Right renal pelvis (tissue), 4 donors: ENCODE measurements around the gene SERTAD3. TPM values are rescaled to one million over a fixed set of nuclear protein-coding genes. Genes with fewer than 3 reads are reported as not detected.
"Not testable (repeated sequence)": the region's sequence is repeated elsewhere in the genome, so short reads cannot be mapped to it uniquely, and the experiment has no call there.

Experiments used
- DNase-seq, 4 donors: peaks; one replicate each; pipeline ENCODE4 v3.0.0-alpha.2; 2013; ENCODE audit warnings: low read depth in 4 of 4, low spot score in 3 of 4, missing footprints in 1 of 4
- polyA plus RNA-seq, 4 donors: library from polyadenylated mRNA; unstranded; fragments of 120-200 nt; gene quantifications; one replicate each; pipeline ENCODE4 v1.2.1, GENCODE V29; 2013; ENCODE audit not compliant: insufficient read length in 4 of 4

Gene SERTAD3
- polyA plus RNA-seq, 4 donors = 35.5 to 41.4 (median 39.3) TPM

DNA sequence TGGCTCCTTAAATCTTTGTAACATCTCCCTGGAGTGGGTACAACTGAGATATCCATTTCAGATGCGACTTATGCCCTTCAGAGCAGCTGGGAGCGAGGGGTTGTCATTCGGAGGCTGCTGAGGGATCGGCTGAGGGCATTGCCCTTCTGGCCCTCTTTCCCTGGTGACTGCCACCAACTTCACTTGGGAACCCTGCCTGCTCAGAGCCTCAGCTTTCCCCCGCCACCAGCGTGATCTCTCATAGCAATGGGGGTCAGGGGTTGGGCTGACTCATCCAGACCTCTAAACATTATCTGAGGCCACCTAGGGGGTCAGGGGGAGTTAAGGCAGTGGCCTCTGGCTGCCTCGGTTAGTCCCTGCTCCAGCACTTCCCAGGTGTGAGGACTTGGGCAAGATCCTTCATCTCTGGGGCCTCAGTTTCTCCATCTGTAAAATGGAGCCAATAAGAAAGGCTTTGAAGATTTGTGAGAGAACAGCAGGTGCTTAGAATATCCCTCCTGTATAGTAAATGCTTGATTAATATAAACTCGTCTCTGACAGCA lies 32.1 kb downstream of the SERTAD3 start:
- DNase-seq = no peak

DNA sequence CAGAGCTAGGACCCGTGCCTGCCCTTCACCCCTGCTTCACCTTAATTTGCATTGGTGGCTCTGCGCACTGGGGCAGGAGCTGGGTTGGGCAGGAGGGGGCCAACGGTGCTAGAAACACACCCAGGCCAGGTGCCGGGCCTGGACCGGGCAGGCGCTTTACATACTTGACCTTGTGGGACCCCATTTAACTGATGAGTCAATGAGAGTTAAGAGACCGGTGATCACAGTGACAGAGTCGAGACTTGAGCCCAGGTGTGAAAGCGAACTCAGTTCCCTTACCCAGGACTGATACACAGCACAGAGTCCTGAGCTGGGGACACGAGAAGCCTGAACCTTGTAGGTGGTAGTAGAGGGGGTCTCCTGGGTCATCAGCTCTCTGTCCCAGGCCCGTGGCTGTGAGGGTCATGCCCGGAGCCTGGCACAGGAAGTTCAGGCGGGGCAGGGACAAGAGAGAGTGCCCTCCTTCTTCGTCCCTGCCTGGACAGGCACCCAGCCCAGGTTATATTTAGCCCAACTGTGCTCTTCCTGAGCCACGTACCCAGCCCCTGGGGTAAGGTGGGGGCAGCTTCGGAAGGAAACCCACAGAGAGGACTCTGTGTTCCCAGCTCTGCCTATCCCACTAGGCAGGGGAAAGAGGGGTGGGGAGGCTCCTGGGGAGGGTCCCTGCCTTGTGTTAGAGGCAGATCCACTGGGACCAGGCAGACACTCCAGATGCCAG lies 32.9 kb downstream of the SERTAD3 start:
- no peak for DNase-seq

GRCh38 chr19:40410030-40410389 lies 34.1 kb downstream of the SERTAD3 start:
- DNase-seq = no peak

GRCh38 chr19:40408598-40408925 lies 35.6 kb downstream of the SERTAD3 start:
- not testable (repeated sequence) for DNase-seq

DNA sequence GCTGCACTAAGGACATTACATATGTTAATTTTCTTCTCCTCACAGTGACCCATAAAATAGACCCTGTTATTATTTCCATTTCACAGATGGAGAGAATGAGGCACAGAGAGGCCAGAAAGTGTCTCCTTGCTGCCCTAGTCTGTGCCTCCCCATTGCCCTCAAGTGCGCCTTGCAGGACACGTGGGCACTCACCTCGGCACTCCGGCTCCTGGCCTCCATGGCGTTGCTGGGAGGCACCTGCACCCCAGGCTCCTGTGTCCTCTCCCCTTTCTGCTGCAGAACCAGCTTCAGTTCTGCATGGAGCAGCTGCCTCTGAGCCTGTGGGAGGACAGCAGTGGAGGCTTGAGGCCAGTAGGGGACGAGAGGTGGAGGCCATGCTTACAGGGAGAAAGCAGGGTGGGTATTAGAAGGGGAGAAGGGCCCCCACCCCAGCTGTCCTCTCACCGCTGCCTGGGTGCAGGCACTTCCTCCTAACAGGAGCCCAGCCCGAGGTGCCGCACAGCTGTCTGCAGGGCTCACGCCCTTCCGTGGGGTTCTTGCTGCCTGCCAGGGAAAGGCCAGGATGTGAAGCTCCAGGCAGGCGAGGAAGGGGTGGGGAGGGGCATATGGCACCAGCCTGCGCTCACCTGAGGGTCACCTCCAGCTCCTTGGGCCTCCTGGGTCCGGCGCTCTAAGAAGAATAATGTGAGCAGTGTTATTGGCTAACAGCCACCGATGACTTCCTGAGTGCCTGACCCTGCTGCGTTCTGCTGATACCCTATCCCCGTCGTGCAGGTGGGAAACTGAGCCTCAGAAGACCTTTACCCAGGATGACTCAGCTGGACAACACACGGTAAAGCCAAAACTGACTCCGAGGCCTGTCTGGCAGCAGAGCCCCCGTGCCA lies 36.2 kb downstream of the SERTAD3 start:
- no peak for DNase-seq

- peak; percentile 61 to 73 (median 68) for DNase-seq
Observed at GRCh38 chr19:40403262-40403984, 40.7 kb downstream of the SERTAD3 start.

DNA sequence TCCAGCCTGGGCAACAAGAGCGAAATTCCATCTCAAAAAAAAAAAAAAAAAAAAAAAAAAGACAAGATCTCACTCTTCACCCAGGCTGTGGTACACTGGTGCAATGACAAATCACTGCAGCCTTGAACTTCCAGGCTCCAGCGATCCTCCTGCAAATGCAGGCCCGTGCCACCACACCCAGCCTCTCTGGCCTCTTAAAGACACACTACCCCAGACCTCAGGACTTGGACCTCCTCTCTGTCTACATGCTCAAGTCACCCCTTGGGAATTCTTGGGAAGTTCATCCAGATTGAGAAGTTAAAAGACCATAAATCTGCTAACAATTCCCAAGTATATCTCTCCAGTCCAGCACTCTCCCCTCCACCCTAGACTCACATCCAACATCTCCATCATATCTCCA lies 43.6 kb downstream of the SERTAD3 start:
- DNase-seq = no peak

DNA sequence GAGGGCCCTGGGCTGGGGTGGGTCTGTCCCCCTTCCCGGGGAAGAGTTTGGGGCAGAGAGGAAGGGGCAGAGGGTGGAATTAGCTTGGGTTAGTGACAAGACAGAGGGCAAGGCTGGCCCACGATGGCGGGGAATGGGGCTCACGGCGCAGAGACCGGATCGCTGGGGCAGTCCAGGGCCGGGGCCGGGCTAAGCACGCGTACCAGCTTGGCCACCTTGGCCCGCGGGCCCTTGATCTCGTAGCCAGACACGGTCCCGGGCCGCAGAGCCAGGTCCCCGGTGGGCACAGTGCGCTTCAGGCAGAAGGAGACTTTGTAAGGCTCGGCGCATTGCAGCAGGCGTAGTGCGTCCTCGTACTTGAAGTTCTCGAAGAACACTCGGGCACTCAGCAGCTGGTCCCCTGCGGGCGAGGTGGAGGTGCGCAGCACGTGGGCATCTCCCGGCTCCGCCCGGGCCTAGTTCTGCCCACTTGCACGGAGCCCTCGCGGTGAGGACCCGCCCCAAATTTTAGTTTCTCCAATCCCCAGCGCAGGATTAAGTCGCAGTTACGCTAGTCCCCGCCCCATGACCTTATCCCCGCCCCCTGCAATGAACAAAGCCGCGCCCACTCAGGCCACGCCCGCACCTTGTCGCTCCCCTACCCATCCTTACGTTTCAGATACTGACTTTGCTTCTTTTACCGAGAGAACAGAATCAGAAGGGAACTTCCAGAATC lies 45.6 kb downstream of the SERTAD3 start:
- no peak for DNase-seq

DNA sequence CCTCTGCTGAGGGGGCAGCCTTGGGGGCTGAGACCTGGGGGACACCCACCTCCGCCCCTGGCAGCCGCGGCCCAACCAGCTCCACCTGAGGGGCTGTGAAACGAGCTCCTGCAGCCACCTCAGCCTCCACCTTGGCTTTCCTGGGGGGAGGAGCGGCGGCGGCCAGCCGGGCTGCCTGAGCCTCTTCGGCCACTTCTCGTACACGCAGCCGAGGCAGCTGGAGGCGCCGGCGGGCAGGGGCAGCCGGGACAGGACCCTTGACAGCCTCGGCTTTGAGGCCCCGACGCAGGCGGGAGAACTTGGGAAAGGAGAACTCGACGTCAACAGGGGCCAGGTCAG lies 46.6 kb downstream of the SERTAD3 start:
- DNase-seq = no peak

GRCh38 chr19:40396886-40397567 lies 47.1 kb downstream of the SERTAD3 start:
- DNase-seq = no peak

- DNase-seq = no peak
Observed at GRCh38 chr19:40395956-40396355, 48.2 kb downstream of the SERTAD3 start.

DNA sequence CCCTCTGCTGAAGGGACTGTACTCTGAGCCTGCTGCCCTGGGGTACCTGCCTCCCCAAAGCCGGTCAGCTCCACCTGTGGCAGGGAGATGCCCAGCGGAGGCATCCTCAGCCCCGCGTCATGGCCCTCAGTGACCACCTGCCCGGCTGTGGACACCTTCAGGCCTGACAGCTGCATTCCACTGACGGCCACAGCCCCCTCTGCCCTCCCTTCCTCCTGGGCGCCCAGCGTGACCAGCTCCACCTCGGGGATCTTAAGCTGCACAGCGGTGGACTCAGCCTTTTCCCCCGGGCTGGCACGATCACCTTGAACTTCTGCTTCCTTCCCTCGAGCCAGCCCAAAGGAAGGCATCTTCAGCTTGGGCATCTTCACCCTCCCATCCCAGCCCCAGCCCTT lies 49.3 kb downstream of the SERTAD3 start:
- DNase-seq = no peak

- DNase-seq = no peak
Observed at GRCh38 chr19:40393894-40394815, 50.0 kb downstream of the SERTAD3 start.

DNA sequence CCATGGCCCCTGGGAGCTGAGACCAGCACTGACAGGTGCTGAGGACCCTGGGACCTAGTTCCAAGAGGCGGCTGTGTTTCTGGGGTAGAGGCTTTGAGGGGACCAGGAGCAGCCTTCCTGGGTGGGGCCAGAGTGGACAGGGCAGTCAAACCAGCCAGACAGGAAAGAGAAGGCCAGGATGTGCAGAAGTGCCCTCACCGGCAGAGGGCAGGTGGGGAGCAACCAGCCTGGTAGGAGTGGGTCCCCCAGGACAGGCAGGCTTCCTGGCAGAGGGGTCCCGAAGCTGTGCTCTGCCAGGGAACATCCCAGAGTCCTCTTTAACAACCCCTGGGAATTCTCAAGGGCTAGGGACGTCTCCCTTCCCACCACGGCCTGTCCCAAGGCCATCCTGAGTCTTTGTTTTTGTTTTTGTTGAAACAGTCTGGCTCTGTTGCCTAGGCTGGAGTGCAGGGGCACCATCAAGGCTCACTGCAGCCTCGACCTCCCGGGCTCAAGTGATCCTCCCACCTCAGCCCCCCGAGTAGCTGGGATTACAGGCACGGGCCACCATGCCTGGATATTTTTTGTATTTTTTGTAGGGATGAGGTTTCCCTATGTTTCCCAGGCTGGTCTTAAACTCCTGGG lies 51.1 kb downstream of the SERTAD3 start:
- DNase-seq = no peak

GRCh38 chr19:40392123-40392522 lies 52.0 kb downstream of the SERTAD3 start:
- no peak for DNase-seq
